ENCODE data around the gene LRRC34. TPM values are rescaled to one million over a fixed set of nuclear protein-coding genes. Genes with fewer than 3 reads are reported as not detected.

LRRC34 gene
- total RNA-seq, 1 donor from 2014 or later = 3.6 TPM

- no peak for DNase-seq
- H3K4me3 Mint-ChIP-seq (ENCODE audit: unreplicated experiment) = no peak overlapping the region
- no peaks in the 10 kb centered on the region for H3K36me3 Mint-ChIP-seq (ENCODE audit: unreplicated experiment)
- peaks cover 3% of the 10 kb centered on the region for H3K27me3 Mint-ChIP-seq (ENCODE audit: unreplicated experiment)
- no peak overlapping the region for H3K27ac Mint-ChIP-seq (ENCODE audit: unreplicated experiment)
- H3K4me1 Mint-ChIP-seq (ENCODE audit: low read depth, unreplicated experiment) = no peaks in the 10 kb centered on the region
- TF ChIP-seq, protein P1, sequence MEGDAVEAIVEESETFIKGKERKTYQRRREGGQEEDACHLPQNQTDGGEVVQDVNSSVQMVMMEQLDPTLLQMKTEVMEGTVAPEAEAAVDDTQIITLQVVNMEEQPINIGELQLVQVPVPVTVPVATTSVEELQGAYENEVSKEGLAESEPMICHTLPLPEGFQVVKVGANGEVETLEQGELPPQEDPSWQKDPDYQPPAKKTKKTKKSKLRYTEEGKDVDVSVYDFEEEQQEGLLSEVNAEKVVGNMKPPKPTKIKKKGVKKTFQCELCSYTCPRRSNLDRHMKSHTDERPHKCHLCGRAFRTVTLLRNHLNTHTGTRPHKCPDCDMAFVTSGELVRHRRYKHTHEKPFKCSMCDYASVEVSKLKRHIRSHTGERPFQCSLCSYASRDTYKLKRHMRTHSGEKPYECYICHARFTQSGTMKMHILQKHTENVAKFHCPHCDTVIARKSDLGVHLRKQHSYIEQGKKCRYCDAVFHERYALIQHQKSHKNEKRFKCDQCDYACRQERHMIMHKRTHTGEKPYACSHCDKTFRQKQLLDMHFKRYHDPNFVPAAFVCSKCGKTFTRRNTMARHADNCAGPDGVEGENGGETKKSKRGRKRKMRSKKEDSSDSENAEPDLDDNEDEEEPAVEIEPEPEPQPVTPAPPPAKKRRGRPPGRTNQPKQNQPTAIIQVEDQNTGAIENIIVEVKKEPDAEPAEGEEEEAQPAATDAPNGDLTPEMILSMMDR (IDR thresholded peaks at IDR 0.05; ENCODE audit: partially characterized antibody, unreplicated experiment) = no peak
- no peaks in the 10 kb centered on the region for H3K9me3 Mint-ChIP-seq (ENCODE audit: unreplicated experiment)
Observed at GRCh38 chr3:169825316-169825715, 12.6 kb upstream of the LRRC34 start.

- Mint-ChIP-seq H3K9me3 (ENCODE audit: unreplicated experiment) (no peaks in the 10 kb centered on the region), H3K4me3 (ENCODE audit: unreplicated experiment) (no peak overlapping the region), H3K4me1 (ENCODE audit: low read depth, unreplicated experiment) (no peaks in the 10 kb centered on the region), H3K27me3 (ENCODE audit: unreplicated experiment) (peaks cover 3% of the 10 kb centered on the region), H3K27ac (ENCODE audit: unreplicated experiment) (no peak overlapping the region), H3K36me3 (ENCODE audit: unreplicated experiment) (no peaks in the 10 kb centered on the region)
- TF ChIP-seq, protein P1 (IDR thresholded peaks at IDR 0.05; ENCODE audit: partially characterized antibody, unreplicated experiment) = no peak
- DNase-seq = no peak
Observed at GRCh38 chr3:169822983-169823382, 10.3 kb upstream of the LRRC34 start.

- H3K4me1 Mint-ChIP-seq (ENCODE audit: low read depth, unreplicated experiment) = no peaks in the 10 kb centered on the region
- no peak overlapping the region for H3K27ac Mint-ChIP-seq (ENCODE audit: unreplicated experiment)
- TF ChIP-seq, protein P1 (IDR thresholded peaks at IDR 0.05; ENCODE audit: partially characterized antibody, unreplicated experiment) = no peak
- H3K4me3 Mint-ChIP-seq (ENCODE audit: unreplicated experiment) = no peak overlapping the region
- no peaks in the 10 kb centered on the region for H3K9me3 Mint-ChIP-seq (ENCODE audit: unreplicated experiment)
- H3K36me3 Mint-ChIP-seq (ENCODE audit: unreplicated experiment) = no peaks in the 10 kb centered on the region
- no peak for DNase-seq
- peaks cover 3% of the 10 kb centered on the region for H3K27me3 Mint-ChIP-seq (ENCODE audit: unreplicated experiment)
Observed at GRCh38 chr3:169822540-169822939, 9.8 kb upstream of the LRRC34 start.

DNA sequence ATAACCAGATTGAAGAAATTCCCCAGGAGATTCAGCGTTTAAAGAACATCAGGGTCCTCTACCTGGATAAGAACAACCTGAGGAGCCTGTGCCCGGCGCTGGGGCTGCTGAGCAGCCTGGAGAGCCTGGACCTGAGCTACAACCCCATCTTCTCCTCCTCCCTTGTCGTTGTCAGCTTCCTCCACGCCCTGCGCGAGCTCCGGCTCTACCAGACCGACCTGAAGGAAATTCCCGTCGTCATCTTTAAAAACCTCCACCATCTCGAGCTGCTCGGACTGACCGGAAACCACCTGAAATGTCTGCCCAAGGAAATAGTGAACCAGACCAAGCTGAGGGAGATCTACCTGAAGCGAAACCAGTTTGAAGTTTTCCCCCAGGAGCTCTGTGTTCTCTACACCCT, 9.4 kb upstream of the LRRC34 start:
- Mint-ChIP-seq H3K27me3 (ENCODE audit: unreplicated experiment) (peaks cover 3% of the 10 kb centered on the region), H3K36me3 (ENCODE audit: unreplicated experiment) (no peaks in the 10 kb centered on the region), H3K9me3 (ENCODE audit: unreplicated experiment) (no peaks in the 10 kb centered on the region), H3K4me3 (ENCODE audit: unreplicated experiment) (no peak overlapping the region), H3K27ac (ENCODE audit: unreplicated experiment) (no peak overlapping the region), H3K4me1 (ENCODE audit: low read depth, unreplicated experiment) (no peaks in the 10 kb centered on the region)
- TF ChIP-seq, protein P1 (IDR thresholded peaks at IDR 0.05; ENCODE audit: partially characterized antibody, unreplicated experiment) = no peak
- no peak for DNase-seq

DNA sequence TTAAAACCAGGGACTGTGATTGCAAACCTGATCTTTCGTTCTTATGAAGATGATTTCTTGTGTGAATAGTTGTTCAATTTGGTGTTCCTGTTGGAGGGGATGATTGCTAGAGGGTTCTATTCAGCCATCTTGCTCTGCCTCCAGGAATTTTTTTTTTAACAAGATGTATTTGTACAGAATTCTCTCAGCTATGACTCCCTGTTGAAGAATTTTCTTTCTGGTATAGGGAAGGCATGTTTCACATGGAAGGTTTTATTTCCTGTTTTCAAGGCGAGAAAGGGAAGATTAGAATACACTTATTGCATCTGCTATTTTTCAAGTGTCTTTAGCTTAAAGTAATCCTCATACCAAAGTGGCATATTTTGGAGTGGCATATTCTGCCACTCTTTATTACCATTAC, 5.6 kb upstream of the LRRC34 start:
- Mint-ChIP-seq H3K27me3 (ENCODE audit: unreplicated experiment) (no peaks in the 10 kb centered on the region), H3K36me3 (ENCODE audit: unreplicated experiment) (peaks cover 5% of the 10 kb centered on the region), H3K4me1 (ENCODE audit: low read depth, unreplicated experiment) (peaks cover 5% of the 10 kb centered on the region), H3K4me3 (ENCODE audit: unreplicated experiment) (no peak overlapping the region), H3K9me3 (ENCODE audit: unreplicated experiment) (peaks cover 2% of the 10 kb centered on the region), H3K27ac (ENCODE audit: unreplicated experiment) (no peak overlapping the region)
- TF ChIP-seq, protein P1 (IDR thresholded peaks at IDR 0.05; ENCODE audit: partially characterized antibody, unreplicated experiment) = no peak
- no peak for DNase-seq
